PC-9 (cell line): Measurements from ENCODE around the gene PLCG2. TPM values are rescaled to one million over a fixed set of nuclear protein-coding genes. Genes with fewer than 3 reads are reported as not detected.

Experiments used
- BruUV-seq: library from RNA; stranded (reverse); fragments of 400-500 nt; replicated peaks from 2 replicates; lab custom pipeline; 2021; lab: Mats Ljungman, UMichigan
- CTCF ChIA-PET: fragments of 300-600 bp; sonication (Branson Sonifier 250); formaldehyde crosslinking; loops from one replicate; lab custom pipeline; 2022; ENCODE audit warnings: antibody characterized with exemption; lab: Charles Lee
- POLR2A ChIA-PET: fragments of 300-600 bp; sonication (Branson Sonifier 250); formaldehyde crosslinking; loops from one replicate; lab custom pipeline; 2022; ENCODE audit warnings: antibody characterized with exemption; ENCODE audit not compliant: unreplicated experiment; lab: Charles Lee
- DNase-seq, 2 experiments: peaks; one replicate each; pipeline versions ENCODE4 v3.0.0 to v3.0.0-alpha.2; 2015 to 2022; ENCODE audit warnings: mixed read lengths in 1 of 2
- H2AFZ ChIP-seq: fragments of 200-600 bp; sonication (generic); 2 replicates; pipeline ENCODE4 v1.8.1; 2017; ENCODE audit warnings: antibody characterized with exemption
- H3F3A ChIP-seq: fragments of 200-600 bp; sonication (generic); 2 replicates; pipeline ENCODE4 v1.8.1; 2017; ENCODE audit warnings: antibody characterized with exemption, mild to moderate bottlenecking, low read depth; ENCODE audit not compliant: insufficient read depth
- H3K27ac ChIP-seq: fragments of 200-600 bp; sonication (generic); 2 replicates; pipeline ENCODE4 v1.6.1; 2016; ENCODE audit warnings: mixed run types
- H3K27me3 ChIP-seq: fragments of 200-600 bp; sonication (generic); 2 replicates; pipeline ENCODE4 v1.6.1; 2016; ENCODE audit warnings: low read depth, mixed run types; ENCODE audit not compliant: insufficient read depth
- H3K36me3 ChIP-seq: fragments of 200-600 bp; sonication (generic); 2 replicates; pipeline ENCODE4 v1.6.1; 2016; ENCODE audit warnings: low read depth, mixed run types
- H3K4me1 ChIP-seq: fragments of 200-600 bp; sonication (generic); replicated peaks from 2 replicates; pipeline ENCODE4 v1.6.1; 2016; ENCODE audit warnings: mixed run types; ENCODE audit not compliant: insufficient read depth
- H3K4me2 ChIP-seq: fragments of 200-600 bp; sonication (generic); 2 replicates; pipeline ENCODE4 v1.6.1; 2017; ENCODE audit warnings: mixed run types
- H3K4me3 ChIP-seq: fragments of 200-600 bp; sonication (generic); 2 replicates; pipeline ENCODE4 v1.6.1; 2016; ENCODE audit warnings: mixed run types
- H3K79me2 ChIP-seq: fragments of 200-600 bp; sonication (generic); 2 replicates; pipeline ENCODE4 v1.6.1; 2017; ENCODE audit warnings: low read depth, mixed run types
- H3K9me2 ChIP-seq: fragments of 200-600 bp; sonication (generic); 2 replicates; pipeline ENCODE4 v1.8.1; 2017; ENCODE audit warnings: mild to moderate bottlenecking; ENCODE audit not compliant: insufficient read depth
- H3K9me3 ChIP-seq: fragments of 200-600 bp; sonication (generic); 2 replicates; pipeline ENCODE4 v1.8.1; 2016; ENCODE audit warnings: low read depth; ENCODE audit not compliant: insufficient read depth
- H4K20me1 ChIP-seq: fragments of 200-600 bp; sonication (generic); 2 replicates; pipeline ENCODE4 v1.8.1; 2017; ENCODE audit not compliant: insufficient read depth
- CTCF ChIP-seq: fragments of 200-600 bp; sonication (generic); conservative IDR thresholded peaks from 2 replicates; pipeline ENCODE4 v1.6.1; 2017; ENCODE audit warnings: mixed run types, antibody characterized with exemption, mild to moderate bottlenecking, moderate library complexity
- EZH2 ChIP-seq: fragments of 200-600 bp; sonication (generic); IDR thresholded peaks from 2 replicates; pipeline ENCODE4 v1.8.0; 2017; ENCODE audit warnings: antibody characterized with exemption, low read depth
- intact Hi-C: fragments of 100-400 bp; cut with micrococcal nuclease; formaldehyde crosslinking; loops from one replicate; pipeline ENCODE4 v1.10.0; 2022; ENCODE audit not compliant: unreplicated experiment
- total RNA-seq: library from RNA; stranded (reverse); gene quantifications from 2 replicates; pipeline ENCODE4 v1.2.3, GENCODE V29; 2021

The PLCG2 gene
- total RNA-seq, 1 experiment from 2014 or later = 10.8 TPM

- Histone ChIP-seq H3K9me3 (no peaks in the 10 kb centered on the region), H4K20me1 (no peaks in the 10 kb centered on the region), H3K27me3 (no peaks in the 10 kb centered on the region), H3K27ac (no peak overlapping the region), H2AFZ (no peak overlapping the region), H3K4me3 (no peak overlapping the region), H3K36me3 (no peaks in the 10 kb centered on the region), H3F3A (no peaks in the 10 kb centered on the region), H3K9me2 (no peaks in the 10 kb centered on the region), H3K4me1 (no peaks in the 10 kb centered on the region), H3K4me2 (no peak overlapping the region), H3K79me2 (no peaks in the 10 kb centered on the region)
- CTCF ChIA-PET = no interaction called here
- POLR2A ChIA-PET = no interaction called here
- BruUV-seq = no TSS peak
- intact Hi-C loops = loop anchor here (1.0 to 5.0 kb wide), 2 partner anchors 58 to 291 kb away; no protein-coding TSS in a partner anchor
- no peak for TF ChIP-seq CTCF
- no peak for TF ChIP-seq EZH2
- no peak for DNase-seq
Measured at GRCh38 chr16:81939164-81940056, 160.3 kb downstream of the PLCG2 start.

GRCh38 chr16:81940781-81941560 is 161.9 kb downstream of the PLCG2 start:
- Histone ChIP-seq H3K4me2 (no peak overlapping the region), H2AFZ (no peak overlapping the region), H3K4me1 (no peaks in the 10 kb centered on the region), H3K27ac (no peak overlapping the region), H3K9me3 (no peaks in the 10 kb centered on the region), H3K4me3 (no peak overlapping the region), H3K27me3 (no peaks in the 10 kb centered on the region), H4K20me1 (no peaks in the 10 kb centered on the region), H3F3A (no peaks in the 10 kb centered on the region), H3K9me2 (no peaks in the 10 kb centered on the region), H3K79me2 (no peaks in the 10 kb centered on the region), H3K36me3 (no peaks in the 10 kb centered on the region)
- ChIA-PET CTCF (interaction anchor here (1.1 kb wide), 1 partner anchor 56 kb away, joined by 5 read pairs; no protein-coding TSS in a partner anchor), POLR2A (no interaction called here)
- intact Hi-C loops = loop anchor here (1.0 to 5.0 kb wide), 3 partner anchors 56 to 289 kb away; no protein-coding TSS in a partner anchor
- TF ChIP-seq EZH2 (no peak), CTCF (peak; percentile 74)
- peak in 1 of 2 experiments; percentile 64 for DNase-seq
- BruUV-seq = no TSS peak

- ChIA-PET CTCF (interaction anchor here (0.6 kb wide), 1 partner anchor 289 kb away, joined by 4 read pairs; no protein-coding TSS in a partner anchor), POLR2A (no interaction called here)
- Histone ChIP-seq H3K4me2 (no peak overlapping the region), H3K9me2 (no peaks in the 10 kb centered on the region), H2AFZ (no peak overlapping the region), H3K4me1 (no peaks in the 10 kb centered on the region), H3K79me2 (no peaks in the 10 kb centered on the region), H4K20me1 (no peaks in the 10 kb centered on the region), H3F3A (no peaks in the 10 kb centered on the region), H3K36me3 (no peaks in the 10 kb centered on the region), H3K9me3 (no peaks in the 10 kb centered on the region), H3K27ac (no peak overlapping the region), H3K4me3 (no peak overlapping the region), H3K27me3 (no peaks in the 10 kb centered on the region)
- no peak for DNase-seq
- no peak for TF ChIP-seq CTCF
- no peak for TF ChIP-seq EZH2
- BruUV-seq = no TSS peak
- intact Hi-C loops = loop anchor here (5.0 kb wide), 1 partner anchor 55 kb away; no protein-coding TSS in a partner anchor
Measured at GRCh38 chr16:81942007-81942601, 163.0 kb downstream of the PLCG2 start.
